Stomach (tissue), 4 donors: ENCODE measurements around the gene DPYSL3.

Source experiments
- CTCF ChIP-seq, 7 experiments: fragments of 450-650 bp in 4 of 7; fragments of 200-600 bp in 3 of 7; sonication (generic) in 3 of 7; IDR thresholded peaks; one replicate each; pipeline ENCODE4 v1.5.1; 2016 to 2019; ENCODE audit warnings: antibody characterized with exemption in 7 of 7, control low read depth in 2 of 7, mild to moderate bottlenecking in 1 of 7
- POLR2A ChIP-seq, 4 donors: fragments of 450-650 bp; IDR thresholded peaks; one replicate each; pipeline ENCODE4 v1.6.1; 2016; ENCODE audit warnings: antibody characterized with exemption in 4 of 4, control low read depth in 2 of 4, mild to moderate bottlenecking in 1 of 4, moderate library complexity in 1 of 4
- POLR2AphosphoS5 ChIP-seq, 3 donors: sonication (generic); formaldehyde crosslinking; IDR thresholded peaks; one replicate each; pipeline ENCODE4 v1.6.1; 2016; ENCODE audit warnings: antibody characterized with exemption in 3 of 3

- no peak for TF ChIP-seq CTCF (IDR thresholded peaks at IDR 0.05)
- no peak for TF ChIP-seq POLR2AphosphoS5 (IDR thresholded peaks at IDR 0.05)
- TF ChIP-seq POLR2A (IDR thresholded peaks at IDR 0.05), result no peak
These were observed 41.8 kb downstream of the DPYSL3 start for GRCh38 chr5:147467973-147468508.
